ENCODE measurements around the gene IFNGR1.

The IFNGR1 gene

DNA sequence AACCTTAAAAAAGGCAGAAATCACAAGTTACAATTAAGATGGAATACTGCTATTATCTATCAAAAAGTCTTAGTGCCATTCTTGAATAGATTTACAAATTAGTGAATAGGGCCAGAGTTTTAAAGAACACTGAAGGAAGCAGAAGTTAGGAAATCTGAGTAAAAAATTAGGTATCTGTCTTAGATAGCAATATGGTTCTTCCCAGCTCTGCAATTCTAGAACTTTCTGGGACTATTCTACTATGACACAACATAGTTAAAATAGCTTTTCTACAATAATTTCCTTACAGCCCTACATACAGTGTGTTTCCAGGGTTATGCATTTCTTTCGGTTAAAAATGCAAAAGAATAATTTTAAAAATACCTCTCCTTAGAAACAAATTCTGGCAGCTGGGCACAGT is 18.2 kb downstream of the IFNGR1 start:
- TF ChIP-seq, protein P1, sequence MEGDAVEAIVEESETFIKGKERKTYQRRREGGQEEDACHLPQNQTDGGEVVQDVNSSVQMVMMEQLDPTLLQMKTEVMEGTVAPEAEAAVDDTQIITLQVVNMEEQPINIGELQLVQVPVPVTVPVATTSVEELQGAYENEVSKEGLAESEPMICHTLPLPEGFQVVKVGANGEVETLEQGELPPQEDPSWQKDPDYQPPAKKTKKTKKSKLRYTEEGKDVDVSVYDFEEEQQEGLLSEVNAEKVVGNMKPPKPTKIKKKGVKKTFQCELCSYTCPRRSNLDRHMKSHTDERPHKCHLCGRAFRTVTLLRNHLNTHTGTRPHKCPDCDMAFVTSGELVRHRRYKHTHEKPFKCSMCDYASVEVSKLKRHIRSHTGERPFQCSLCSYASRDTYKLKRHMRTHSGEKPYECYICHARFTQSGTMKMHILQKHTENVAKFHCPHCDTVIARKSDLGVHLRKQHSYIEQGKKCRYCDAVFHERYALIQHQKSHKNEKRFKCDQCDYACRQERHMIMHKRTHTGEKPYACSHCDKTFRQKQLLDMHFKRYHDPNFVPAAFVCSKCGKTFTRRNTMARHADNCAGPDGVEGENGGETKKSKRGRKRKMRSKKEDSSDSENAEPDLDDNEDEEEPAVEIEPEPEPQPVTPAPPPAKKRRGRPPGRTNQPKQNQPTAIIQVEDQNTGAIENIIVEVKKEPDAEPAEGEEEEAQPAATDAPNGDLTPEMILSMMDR (IDR thresholded peaks at IDR 0.05; ENCODE audit: insufficient read depth, low read length, poor library complexity, severe bottlenecking): no peak
- H3K4me3 ChIP-seq (replicated peaks; ENCODE audit: low read depth, low read length): no peak overlapping the region
- no peaks in the 10 kb centered on the region for H3K27me3 ChIP-seq (replicated peaks; ENCODE audit: control insufficient read depth, insufficient read depth, low read length)
- H3K36me3 ChIP-seq (ENCODE audit: control insufficient read depth, insufficient read depth, low read length): peaks cover 8% of the 10 kb centered on the region
- DNase-seq (ENCODE audit: extremely low read depth, insufficient read length): no peak

DNA sequence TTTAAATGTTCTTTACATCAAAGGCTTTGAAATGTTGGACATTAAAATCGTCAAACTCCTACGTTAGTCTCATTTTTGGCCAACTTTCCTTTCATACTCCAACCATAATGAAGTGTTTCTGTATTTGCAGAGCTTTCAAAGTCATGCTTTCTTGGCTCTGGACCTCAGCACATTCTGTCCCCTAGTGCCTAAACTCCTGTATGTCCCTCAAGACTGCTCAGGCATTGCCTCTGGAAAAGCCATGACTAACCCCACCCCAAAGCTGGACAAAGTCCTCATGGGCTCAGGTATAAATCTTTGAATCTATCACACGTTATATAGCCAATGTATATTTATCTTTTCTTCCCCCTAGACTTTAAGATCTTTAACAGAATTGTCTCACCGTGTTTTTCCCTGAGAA is 18.9 kb downstream of the IFNGR1 start:
- no peak for DNase-seq (ENCODE audit: extremely low read depth, insufficient read length)
- H3K4me3 ChIP-seq (replicated peaks; ENCODE audit: low read depth, low read length): no peak overlapping the region
- TF ChIP-seq, protein P1 (IDR thresholded peaks at IDR 0.05; ENCODE audit: insufficient read depth, low read length, poor library complexity, severe bottlenecking): no peak
- no peaks in the 10 kb centered on the region for H3K27me3 ChIP-seq (replicated peaks; ENCODE audit: control insufficient read depth, insufficient read depth, low read length)
- H3K36me3 ChIP-seq (ENCODE audit: control insufficient read depth, insufficient read depth, low read length): peaks cover 4% of the 10 kb centered on the region

DNA sequence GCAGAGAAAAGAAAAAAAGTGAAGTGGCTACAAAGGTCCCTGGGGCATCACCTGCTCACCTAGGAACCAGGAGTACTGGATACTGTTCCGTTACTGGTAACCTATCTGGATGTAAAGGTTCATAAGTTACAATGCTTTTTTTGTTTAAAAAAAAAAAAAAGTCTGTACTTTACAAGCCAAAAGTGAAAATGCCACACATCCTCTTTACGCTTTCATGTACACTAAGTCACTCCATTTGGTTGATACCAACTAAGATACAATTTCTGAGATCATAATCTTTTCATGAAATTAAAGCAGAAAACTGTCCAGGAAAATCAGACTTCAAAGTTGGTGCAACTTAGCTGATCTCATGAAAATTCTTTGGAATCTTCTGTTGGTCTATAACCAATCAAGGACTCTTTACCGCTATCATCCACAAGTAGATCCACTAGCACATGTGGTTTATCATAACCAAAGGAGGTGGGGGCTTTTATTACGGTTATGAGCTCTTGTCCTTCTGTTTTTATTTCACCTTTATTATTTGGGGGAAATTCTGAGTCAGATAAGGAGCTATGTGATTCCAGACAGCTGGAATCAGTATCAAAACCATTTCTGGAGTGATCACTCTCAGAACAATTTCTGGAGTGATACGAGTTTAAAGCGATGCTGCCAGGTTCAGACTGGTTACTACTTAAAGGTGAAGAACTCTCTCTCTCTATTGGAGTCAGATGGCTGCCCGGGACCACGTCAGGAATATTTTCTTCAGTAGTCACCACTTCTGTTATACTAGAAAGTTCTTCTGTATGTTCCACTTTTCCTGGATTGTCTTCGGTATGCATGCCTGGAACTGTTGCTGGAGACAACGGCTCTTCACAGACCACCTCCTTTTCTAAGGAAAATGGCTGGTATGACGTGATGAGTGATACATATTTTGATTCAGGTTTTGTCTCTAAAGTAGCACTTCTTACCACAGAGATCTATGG is 21.2 kb downstream of the IFNGR1 start:
- H3K36me3 ChIP-seq (ENCODE audit: control insufficient read depth, insufficient read depth, low read length): peaks cover 3% of the 10 kb centered on the region; the same call in 1 of the 2 replicates

DNA sequence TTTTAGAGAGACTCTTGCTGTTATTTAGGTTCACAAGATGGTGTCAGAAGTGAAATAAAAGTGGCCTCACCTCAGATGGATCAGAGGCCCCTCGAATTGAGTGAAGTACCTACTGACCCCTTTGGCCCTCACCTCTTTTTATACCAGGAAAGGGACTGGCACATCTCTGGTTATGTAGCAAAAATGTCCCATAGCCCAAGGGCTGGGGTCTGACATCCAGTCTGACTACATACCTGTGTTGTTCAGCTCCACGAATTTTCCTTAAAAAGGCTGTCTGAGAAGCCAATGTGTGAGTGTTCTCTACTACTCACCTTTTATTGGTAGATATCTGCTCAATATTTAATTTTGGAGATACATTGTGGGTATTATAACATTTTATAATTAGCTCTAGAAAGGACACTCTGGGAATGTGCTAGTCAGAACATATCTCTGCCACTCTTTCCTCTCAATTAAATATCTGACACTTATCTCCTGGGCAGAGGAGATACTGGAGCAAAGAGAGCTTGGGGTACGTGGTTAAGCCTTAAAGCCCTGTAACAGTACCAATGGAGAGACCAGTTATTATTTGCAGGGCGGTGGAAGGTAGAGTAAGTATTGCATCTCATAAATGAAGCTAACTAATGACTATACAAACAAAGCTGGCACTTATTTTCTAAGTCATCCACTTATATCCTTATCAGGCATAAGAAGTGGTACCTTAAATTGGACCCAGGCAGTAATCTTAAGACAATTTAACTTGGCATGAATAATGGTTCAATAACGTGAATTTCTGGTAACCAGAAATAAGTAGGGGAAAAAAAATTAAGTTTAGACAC is 25.7 kb downstream of the IFNGR1 start:
- TF ChIP-seq, protein P1 (IDR thresholded peaks at IDR 0.05; ENCODE audit: insufficient read depth, low read length, poor library complexity, severe bottlenecking): no peak
- H3K4me3 ChIP-seq (replicated peaks; ENCODE audit: low read depth, low read length): no peak overlapping the region
- H3K27me3 ChIP-seq (replicated peaks; ENCODE audit: control insufficient read depth, insufficient read depth, low read length): no peaks in the 10 kb centered on the region
- H3K36me3 ChIP-seq (ENCODE audit: control insufficient read depth, insufficient read depth, low read length): peaks cover 3% of the 10 kb centered on the region; the same call in 1 of the 2 replicates
- DNase-seq (ENCODE audit: extremely low read depth, insufficient read length): no peak

More for the DNA sequence above, 21.2 kb downstream of the IFNGR1 start:
- DNase-seq (ENCODE audit: extremely low read depth, insufficient read length): no peak
- TF ChIP-seq, protein P1 (IDR thresholded peaks at IDR 0.05; ENCODE audit: insufficient read depth, low read length, poor library complexity, severe bottlenecking): no peak
- no peak overlapping the region for H3K4me3 ChIP-seq (replicated peaks; ENCODE audit: low read depth, low read length)
- H3K27me3 ChIP-seq (replicated peaks; ENCODE audit: control insufficient read depth, insufficient read depth, low read length): no peaks in the 10 kb centered on the region

DNA sequence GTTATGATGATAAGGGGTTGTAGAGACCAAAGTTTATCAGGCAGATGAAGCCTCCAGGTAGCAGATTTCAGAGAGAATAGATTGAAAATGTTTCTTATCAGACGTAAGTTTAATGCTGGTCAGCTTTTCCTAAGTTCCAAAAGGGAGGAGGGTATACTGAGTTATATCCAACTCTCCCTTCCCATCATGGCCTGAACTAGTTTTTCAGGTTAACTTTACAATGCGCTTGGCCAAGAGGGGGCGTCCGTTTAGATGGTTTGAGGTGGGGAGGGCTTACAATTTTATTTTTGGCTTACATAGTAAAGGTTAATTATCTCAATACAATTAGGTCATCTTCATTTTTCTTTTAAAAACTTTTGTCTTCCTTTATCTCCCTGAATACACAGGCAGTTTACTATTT is 26.4 kb downstream of the IFNGR1 start:
- Histone ChIP-seq H3K27me3 (replicated peaks; ENCODE audit: control insufficient read depth, insufficient read depth, low read length) (no peaks in the 10 kb centered on the region), H3K4me3 (replicated peaks; ENCODE audit: low read depth, low read length) (no peak overlapping the region), H3K36me3 (ENCODE audit: control insufficient read depth, insufficient read depth, low read length) (no peaks in the 10 kb centered on the region)
- TF ChIP-seq, protein P1 (IDR thresholded peaks at IDR 0.05; ENCODE audit: insufficient read depth, low read length, poor library complexity, severe bottlenecking): no peak
- no peak for DNase-seq (ENCODE audit: extremely low read depth, insufficient read length)

All from GM06990 (cell line).